Glutamatergic neuron (in vitro differentiated cells): ENCODE data around the gene ANKLE2. TPM values are rescaled to one million over a fixed set of nuclear protein-coding genes. Genes with fewer than 3 reads are reported as not detected.

Experiments
- DNase-seq: peaks from one replicate; pipeline ENCODE4 v3.0.0; 2022
- H3K27ac Mint-ChIP-seq: one replicate; pipeline ENCODE4 v1.8.0; 2020; ENCODE audit warnings: mild to moderate bottlenecking, mixed read lengths, inconsistent platforms; ENCODE audit not compliant: unreplicated experiment
- H3K27me3 Mint-ChIP-seq: one replicate; pipeline ENCODE4 v1.8.0; 2020; ENCODE audit warnings: mild to moderate bottlenecking, moderate library complexity, mixed read lengths, inconsistent platforms; ENCODE audit not compliant: unreplicated experiment
- H3K36me3 Mint-ChIP-seq: one replicate; pipeline ENCODE4 v1.8.0; 2020; ENCODE audit warnings: mild to moderate bottlenecking, mixed read lengths, inconsistent platforms; ENCODE audit not compliant: unreplicated experiment
- H3K4me1 Mint-ChIP-seq: one replicate; pipeline ENCODE4 v1.8.0; 2020; ENCODE audit warnings: mild to moderate bottlenecking, low read depth, mixed read lengths, inconsistent platforms; ENCODE audit not compliant: unreplicated experiment
- H3K4me3 Mint-ChIP-seq: one replicate; pipeline ENCODE4 v1.8.0; 2020; ENCODE audit warnings: mild to moderate bottlenecking, mixed read lengths, inconsistent platforms; ENCODE audit not compliant: unreplicated experiment
- H3K9me3 Mint-ChIP-seq: one replicate; pipeline ENCODE4 v1.8.0; 2020; ENCODE audit warnings: mild to moderate bottlenecking, moderate library complexity, mixed read lengths, inconsistent platforms; ENCODE audit not compliant: unreplicated experiment
- CTCF ChIP-seq: fragments of 200-600 bp; sonication (generic); IDR thresholded peaks from one replicate; pipeline ENCODE4 v1.5.0; 2021; ENCODE audit not compliant: partially characterized antibody, unreplicated experiment
- total RNA-seq: library from RNA; stranded (reverse); fragmentation: NEBNext Ultra II Directional; extraction: Animal tissue kit (Norgen Biotek cat#: 25700); gene quantifications from one replicate; pipeline ENCODE4 v1.2.1, GENCODE V29; 2021; ENCODE audit not compliant: unreplicated experiment

ANKLE2 gene
- total RNA-seq, 1 donor from 2014 or later = 105 TPM

- H3K36me3 Mint-ChIP-seq = peaks cover 7% of the 10 kb centered on the region
- H3K27me3 Mint-ChIP-seq = peaks cover 4% of the 10 kb centered on the region
Measured at GRCh38 chr12:132804426-132804861, 42.8 kb upstream of the ANKLE2 start.

GRCh38 chr12:132803888-132804287, 42.3 kb upstream of the ANKLE2 start:
- peaks cover 8% of the 10 kb centered on the region for H3K9me3 Mint-ChIP-seq
- no peak overlapping the region for H3K4me3 Mint-ChIP-seq
- H3K4me1 Mint-ChIP-seq = peaks cover 4% of the 10 kb centered on the region
- DNase-seq = no peak
- H3K27me3 Mint-ChIP-seq = peaks cover 4% of the 10 kb centered on the region
- no peak overlapping the region for H3K27ac Mint-ChIP-seq
- H3K36me3 Mint-ChIP-seq = peaks cover 7% of the 10 kb centered on the region
- TF ChIP-seq CTCF = no peak

More at GRCh38 chr12:132804426-132804861, 42.8 kb upstream of the ANKLE2 start:
- Mint-ChIP-seq H3K27ac (no peak overlapping the region), H3K4me3 (no peak overlapping the region), H3K4me1 (peaks cover 4% of the 10 kb centered on the region), H3K9me3 (peaks cover 8% of the 10 kb centered on the region)
- TF ChIP-seq CTCF = no peak
- no peak for DNase-seq

GRCh38 chr12:132803125-132803524, 41.5 kb upstream of the ANKLE2 start:
- Mint-ChIP-seq H3K4me3 (no peak overlapping the region), H3K9me3 (peaks cover 8% of the 10 kb centered on the region), H3K36me3 (peaks cover 7% of the 10 kb centered on the region), H3K4me1 (peaks cover 4% of the 10 kb centered on the region), H3K27me3 (peaks cover 2% of the 10 kb centered on the region), H3K27ac (no peak overlapping the region)
- no peak for DNase-seq
- TF ChIP-seq CTCF = no peak

GRCh38 chr12:132801741-132802140, 40.1 kb upstream of the ANKLE2 start:
- Mint-ChIP-seq H3K27me3 (peaks cover 2% of the 10 kb centered on the region), H3K27ac (peak overlapping the region; percentile 38), H3K36me3 (peaks cover 7% of the 10 kb centered on the region), H3K4me3 (no peak overlapping the region), H3K4me1 (peaks cover 4% of the 10 kb centered on the region), H3K9me3 (peaks cover 6% of the 10 kb centered on the region)
- no peak for TF ChIP-seq CTCF
- no peak for DNase-seq

- Mint-ChIP-seq H3K4me3 (no peak overlapping the region), H3K36me3 (no peaks in the 10 kb centered on the region), H3K9me3 (no peaks in the 10 kb centered on the region), H3K27me3 (peaks cover 2% of the 10 kb centered on the region), H3K27ac (no peak overlapping the region), H3K4me1 (no peaks in the 10 kb centered on the region)
- no peak for TF ChIP-seq CTCF
- DNase-seq = no peak
Measured at GRCh38 chr12:132798836-132799235, 37.2 kb upstream of the ANKLE2 start.
